Activated CD4-positive, CD25-positive, alpha-beta regulatory T cell treated with anti-CD3 and anti-CD28 coated beads, Interleukin-2, amount 50 U/mL, for 72 hours (primary cell): ENCODE data around the gene OR51B6.
"Not testable (repeated sequence)": the region's sequence is repeated elsewhere in the genome, so short reads cannot be mapped to it uniquely, and the experiment has no call there.

ENCODE experiments used
- DNase-seq: peaks from one replicate; pipeline ENCODE4 v3.0.0; 2021

Gene OR51B6, protein sequence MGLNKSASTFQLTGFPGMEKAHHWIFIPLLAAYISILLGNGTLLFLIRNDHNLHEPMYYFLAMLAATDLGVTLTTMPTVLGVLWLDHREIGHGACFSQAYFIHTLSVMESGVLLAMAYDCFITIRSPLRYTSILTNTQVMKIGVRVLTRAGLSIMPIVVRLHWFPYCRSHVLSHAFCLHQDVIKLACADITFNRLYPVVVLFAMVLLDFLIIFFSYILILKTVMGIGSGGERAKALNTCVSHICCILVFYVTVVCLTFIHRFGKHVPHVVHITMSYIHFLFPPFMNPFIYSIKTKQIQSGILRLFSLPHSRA

DNA sequence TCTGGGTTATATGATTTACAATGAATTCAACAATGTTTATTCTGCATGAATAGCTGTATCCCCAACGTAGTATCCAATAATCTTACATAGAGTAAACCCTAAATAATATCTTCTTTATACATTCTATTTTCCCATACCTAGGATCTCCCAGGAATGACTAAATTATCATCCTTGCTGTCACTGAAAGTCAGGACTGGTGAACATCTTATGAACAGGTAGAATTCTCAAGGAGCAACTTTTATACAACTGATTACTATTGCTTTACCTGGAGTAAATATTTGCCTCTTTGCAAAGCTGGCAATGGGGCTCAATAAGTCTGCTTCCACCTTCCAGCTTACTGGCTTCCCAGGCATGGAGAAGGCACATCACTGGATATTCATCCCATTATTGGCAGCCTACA lies at the start of gene OR51B6:
TSS of gene OR51B6 (plus strand) at position 301 of the 400 bp plus-strand sequence. CDS start at position 301, 0 bp downstream.
- no peak for DNase-seq

DNA sequence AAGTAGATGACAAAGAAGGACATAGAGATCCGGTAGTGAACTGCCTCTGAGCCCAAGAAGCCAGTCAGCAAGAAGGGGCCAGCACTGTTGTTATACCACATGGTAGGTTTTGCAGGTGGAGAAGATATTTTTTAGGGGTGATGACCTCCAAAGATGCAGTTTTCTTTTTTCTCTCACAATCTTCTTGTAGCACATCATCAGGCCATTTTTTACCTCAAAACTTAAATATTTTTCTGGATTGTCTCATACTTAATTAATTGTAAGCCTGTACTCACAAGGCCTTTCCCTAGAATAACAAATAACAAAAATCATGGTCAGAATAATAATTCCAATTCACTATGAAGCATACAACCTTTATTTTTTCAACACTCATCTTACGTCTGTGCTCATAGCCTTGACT lies 49.5 kb upstream of the OR51B6 start, which contains the start of gene OR51B4:
TSS of gene OR51B4 (minus strand) at position 101 of the 400 bp plus-strand sequence. CDS start at position 101, 0 bp downstream.
- no peak for DNase-seq

DNA sequence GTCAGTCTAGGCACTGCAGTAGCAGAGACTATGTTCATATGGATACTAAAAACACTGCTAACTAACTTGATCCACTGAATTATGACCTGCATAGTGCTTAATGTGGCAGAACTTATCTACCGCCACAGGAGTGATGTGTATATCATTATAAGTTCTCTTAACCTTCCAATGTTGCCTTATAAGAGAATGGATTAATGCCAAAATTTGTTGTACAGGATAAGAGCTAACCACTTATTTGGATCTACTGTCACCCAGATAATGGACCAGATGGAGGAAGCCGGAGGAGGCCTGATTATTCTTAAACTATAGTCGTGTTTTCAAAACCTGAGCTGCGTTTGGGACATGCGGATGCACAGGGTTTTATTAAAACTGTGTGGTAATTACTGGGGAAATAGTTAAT lies 47.7 kb upstream of the OR51B6 start:
- no peak for DNase-seq

DNA sequence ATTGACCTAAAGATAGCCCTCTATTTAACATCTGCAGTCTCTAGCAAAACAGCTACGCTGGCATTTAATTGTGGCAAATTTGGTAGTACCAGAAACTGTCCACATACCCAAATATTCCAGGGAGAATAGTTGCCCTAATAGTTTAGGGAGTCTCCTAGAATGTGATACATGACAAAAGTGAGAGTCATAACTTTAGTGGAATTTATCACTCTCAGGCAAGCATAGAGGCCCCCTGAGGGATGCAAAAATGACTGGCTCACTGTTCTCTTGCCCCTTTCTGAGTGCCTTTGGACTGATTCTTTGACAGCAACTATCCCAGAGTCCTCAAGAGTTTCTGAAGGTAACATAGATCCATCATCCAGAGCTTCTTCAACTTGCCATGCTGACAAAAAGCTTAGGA lies 47.3 kb upstream of the OR51B6 start:
- no peak for DNase-seq

DNA sequence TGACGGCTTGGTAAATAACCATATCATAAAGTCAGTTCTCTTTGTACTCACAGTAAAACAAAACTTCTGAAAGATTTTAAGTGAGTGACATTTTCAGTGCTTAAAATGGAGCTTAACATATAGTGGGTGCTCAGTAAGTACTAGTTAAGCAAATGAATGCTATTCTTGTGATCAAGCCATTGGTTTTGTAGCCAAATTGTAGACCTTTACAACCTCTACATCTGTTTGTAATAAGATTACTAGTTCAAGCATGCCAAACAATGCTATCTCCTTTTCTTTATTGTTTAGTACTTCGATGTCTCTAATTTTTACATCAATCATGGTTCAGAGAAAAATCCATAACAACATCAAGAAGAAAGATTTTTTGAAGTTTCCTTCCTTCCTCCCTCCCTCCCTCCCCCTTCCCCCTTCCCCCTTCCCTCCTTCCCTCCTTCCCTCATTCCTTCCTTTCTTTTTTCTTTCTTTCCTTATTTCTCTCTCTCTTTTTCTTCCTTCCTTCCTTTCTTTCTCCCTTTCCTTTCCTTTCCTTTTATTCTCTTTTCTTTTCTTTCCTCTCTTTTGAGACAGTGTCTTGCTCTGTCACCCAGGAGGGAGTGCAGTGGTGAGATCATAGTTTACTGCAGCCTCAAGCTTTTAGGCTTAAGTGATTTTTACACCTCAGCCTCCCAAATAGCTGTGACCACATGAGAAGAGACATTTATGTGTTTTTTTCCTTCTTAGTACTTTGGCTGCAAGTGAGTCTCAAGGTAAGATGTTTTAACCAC lies 43.9 kb upstream of the OR51B6 start:
- no peak for DNase-seq

DNA sequence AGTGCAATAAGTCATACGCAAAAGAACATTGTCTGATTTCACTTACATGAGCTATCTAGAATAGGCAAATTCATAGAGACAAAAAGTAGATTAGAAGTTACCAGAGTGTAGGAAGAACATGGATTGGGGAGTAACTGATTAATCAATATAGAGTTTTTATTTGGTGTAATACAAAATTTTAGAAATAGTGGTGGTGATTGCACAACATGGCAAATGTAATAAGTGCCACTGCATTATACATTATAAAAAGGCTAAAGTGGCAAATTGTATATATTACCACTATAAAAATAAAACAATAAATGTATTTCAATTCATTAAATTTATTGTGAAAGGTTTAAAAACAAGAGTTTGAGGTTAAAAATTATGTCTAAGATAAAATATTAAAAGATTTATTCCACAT lies 40.9 kb upstream of the OR51B6 start:
- DNase-seq, result no peak

DNA sequence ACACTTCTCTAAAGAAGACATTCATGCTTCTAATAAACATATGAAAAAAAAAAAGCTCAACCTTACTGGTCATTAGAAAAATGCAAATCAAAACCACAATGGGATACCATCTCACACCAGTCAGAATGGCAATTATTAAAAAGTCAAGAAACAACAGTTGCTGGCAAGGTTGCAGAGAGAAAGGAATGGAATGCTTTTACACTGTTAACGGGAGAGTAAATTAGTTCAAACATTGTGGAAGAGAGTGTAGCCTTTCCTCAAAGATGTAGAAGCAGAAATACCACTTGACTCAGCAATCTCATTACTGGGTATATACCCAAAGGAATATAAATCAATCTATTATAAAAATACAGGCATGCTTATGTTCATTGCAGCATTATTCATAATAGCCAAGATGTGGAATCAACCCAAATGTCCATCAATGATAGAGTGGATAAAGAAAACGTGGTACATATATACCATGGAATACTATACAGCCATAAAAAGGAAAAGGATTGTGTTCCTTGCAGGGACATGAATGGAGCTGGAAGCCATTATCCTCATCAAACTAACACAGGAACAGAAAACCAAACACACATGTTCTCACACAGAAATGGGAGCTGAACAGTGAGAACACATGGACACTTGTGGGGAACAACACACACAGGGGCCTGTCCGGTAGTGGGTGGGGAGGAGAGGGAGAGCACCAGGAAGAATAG lies 37.8 kb upstream of the OR51B6 start:
- not testable (repeated sequence) for DNase-seq

DNA sequence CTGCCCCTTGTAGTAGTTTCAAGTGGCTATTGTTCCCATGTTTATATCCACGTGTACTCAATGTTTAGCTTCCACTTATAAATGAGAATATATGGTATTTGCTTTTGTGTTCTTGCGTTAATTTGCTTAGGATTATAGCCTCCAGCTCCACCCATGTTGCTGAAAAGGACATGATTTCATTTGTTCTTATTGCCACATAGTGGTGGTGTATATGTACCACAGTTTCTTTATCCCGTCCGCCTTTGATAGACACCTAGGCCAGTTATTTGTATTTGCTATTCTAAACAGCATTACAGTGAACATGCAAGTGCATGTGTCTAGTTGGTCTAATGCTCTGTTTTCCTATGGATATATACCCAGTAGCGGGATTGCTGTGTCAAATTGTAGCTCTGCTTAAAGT lies 34.0 kb upstream of the OR51B6 start:
- DNase-seq, result no peak

DNA sequence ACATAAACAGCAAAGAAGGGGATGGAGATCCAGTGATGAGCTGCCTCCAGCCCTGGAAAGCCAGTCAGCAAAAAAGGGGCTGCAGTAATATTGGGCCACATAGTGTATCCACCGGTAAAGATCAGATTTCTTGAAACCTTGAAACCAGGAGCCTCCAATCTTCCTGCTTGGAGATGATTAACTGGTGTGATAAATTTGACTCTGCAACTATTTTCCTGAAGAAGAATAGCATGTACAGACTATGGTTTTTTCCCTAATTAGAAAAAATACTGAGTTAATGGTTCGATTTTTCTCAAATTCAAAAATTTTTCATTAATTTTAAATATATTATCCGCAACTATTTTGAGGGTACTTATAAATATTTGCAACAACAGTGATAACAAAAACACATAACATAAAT lies 27.1 kb upstream of the OR51B6 start, which contains the start of gene OR51B2:
TSS of gene OR51B2 (minus strand) at position 101 of the 400 bp plus-strand sequence. CDS start at position 101, 0 bp downstream.
- no peak for DNase-seq

DNA sequence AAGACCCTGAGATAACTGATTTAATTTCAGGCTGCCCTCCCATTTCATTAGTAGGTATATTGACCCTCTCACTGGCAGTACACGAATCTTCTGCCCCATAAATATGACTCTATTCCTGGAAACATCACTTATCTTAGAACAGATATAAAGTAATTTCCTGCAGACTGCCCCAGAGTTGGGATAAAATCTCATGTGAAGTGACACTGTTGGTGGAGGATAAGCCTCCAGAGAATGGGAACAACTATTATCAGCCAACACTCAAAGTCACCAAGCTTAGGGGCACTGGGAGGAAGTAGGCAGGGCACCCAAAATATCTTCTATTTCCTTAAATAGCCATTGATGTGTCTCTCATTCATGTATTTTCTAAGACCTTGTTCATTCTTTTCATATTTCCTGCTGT lies 16.1 kb upstream of the OR51B6 start:
- no peak for DNase-seq

DNA sequence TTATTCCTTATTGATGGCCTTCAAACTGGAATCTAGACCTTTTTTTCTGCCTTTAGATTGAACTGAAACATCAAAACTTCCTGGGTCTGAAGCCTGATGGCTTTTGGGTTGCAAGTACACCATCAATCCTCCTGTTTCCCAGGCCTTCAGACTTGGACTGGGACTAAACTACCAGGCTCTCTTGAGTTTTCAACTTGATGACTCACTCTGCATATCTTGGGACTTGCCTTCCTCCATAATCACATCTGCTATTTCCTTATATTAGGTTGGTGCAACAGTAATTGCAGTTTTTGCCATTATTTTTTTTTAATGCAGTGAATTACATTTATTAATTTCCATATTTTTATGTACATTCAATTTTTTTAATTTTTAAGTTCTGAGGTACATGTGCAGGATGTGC lies 15.0 kb upstream of the OR51B6 start:
- no peak for DNase-seq

DNA sequence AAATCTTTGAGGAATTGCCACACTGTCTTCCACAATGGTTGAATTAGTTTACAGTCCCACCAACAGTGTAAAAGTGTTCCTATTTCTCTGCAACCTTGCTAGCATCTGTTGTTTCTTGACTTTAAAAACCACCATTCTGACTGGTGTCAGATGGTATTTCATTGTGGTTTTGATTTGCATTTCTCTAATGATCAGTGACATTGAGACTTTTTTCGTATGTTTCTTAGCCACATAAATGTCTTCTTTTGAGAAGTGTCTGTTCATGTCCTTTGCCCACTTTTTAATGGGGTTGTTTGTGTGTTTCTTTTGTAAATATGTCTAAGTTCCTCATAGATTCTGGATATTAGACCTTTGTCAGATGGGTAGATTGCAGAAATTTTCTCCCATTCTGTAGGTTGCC lies 14.1 kb upstream of the OR51B6 start:
- not testable (repeated sequence) for DNase-seq

DNA sequence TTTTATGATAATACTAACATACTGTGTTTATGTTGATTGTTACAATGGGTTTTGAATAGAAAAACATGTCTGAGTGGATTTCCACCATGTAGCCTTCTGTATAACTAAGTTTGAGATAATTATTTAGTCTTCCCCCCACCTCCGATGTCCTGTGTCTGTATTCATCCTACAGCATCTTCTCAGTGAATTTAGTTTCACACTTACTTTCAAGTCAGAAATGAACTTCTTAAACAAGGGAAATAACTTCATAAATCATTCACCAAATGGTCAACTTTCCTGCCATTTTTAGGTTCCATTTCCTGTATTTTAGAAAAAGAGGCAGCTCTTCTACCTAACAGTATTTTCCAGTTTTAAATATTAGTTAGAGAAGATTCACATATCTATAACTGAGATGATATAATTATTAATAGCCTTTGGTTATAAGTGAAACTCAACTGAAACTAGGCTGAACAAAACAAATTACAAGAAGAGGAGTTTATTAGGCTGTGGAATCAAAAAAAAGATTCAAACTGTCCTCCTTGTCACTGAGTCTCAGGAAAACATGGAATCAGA lies 11.5 kb upstream of the OR51B6 start:
- DNase-seq, result no peak

DNA sequence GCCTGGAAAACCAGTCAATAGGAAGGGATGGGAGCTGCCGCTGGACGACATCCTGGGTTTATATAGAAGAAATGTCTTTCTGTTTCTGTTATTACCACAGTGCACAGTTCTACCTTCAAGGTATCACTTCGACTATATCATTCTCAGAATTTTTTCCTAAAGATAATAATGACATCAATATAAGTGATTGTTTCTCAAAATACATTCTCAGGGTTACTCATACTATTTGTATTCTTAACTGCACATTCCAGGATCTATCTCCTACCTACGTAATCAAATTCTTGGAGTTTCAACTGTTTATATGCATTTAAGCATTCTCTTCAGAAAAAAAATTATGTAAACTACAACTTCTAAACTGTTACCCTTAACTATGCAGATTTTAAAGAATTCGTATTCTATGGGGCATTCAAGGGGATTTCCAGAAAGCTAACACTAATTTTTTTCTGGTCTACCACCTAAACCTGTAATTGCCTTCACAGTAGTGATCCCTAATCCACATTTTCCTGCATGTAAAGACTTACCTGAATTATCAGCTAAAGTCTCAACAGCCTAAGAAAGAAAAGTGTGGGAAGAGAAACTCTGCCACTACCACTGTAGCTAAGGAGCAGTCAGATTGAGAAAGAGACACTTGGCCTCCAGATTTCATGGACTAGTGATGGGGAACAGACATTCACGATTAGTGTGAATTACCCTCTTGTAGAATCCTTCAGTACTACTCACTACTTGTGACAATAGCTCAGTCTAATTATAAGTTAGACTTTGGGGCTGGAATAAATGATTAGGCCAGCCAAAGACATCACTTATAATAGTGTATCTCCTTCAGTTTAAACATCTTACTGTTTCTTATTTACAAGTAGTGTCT lies 7.6 kb upstream of the OR51B6 start, which contains the start of gene OR51B5:
TSS of gene OR51B5 (minus strand) at position 51 of the 862 bp plus-strand sequence. CDS start at position 51, 0 bp downstream.
- DNase-seq, result no peak

DNA sequence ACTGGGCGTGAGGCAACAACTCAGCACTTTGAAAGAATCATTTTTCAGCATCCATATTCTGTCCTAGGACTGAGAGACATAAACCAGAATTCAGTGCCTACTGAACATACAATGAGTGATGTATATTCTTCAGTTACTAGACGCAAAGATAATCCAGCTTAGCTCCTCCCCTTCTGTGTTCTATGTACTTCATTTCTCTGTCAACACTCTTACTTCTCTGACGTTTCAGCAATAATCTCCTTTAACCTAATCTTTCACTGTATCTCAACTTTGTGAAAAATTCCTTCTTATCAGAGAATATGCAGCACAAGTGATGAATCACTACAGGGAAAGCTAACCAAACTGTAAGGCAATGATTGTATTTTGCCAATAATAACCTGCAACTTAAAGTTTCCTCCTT lies 5.5 kb upstream of the OR51B6 start:
- no peak for DNase-seq

DNA sequence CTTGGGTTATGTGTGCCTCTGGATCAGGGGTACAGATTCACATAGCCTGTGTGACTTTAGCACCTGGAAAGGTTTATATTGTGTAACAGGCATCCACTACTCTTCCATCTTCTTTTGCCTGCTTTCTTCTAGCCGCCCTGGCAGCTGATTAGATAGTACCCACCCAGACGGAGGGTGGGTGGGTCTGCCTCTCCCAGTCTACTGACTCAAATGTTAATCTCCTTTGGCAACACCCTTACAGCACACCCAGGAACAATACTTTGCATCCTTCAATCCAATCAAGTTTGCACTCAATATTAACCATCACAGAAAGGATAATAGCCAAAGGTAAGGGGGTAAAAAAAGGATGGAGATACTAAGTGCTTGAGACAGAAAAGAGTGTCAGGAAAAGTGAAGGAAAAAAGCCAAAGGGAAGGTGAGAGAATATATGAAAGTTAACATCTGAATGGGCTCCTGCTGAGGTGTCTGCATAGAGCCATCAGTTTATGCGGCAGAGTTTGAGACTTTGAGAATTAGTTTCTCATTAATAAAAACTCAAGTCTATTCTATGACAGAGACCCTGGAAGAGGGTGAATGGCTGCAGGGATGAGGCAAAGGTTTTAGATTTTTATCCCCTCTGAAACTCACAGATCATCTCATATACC lies 2.6 kb upstream of the OR51B6 start:
- DNase-seq, result no peak

DNA sequence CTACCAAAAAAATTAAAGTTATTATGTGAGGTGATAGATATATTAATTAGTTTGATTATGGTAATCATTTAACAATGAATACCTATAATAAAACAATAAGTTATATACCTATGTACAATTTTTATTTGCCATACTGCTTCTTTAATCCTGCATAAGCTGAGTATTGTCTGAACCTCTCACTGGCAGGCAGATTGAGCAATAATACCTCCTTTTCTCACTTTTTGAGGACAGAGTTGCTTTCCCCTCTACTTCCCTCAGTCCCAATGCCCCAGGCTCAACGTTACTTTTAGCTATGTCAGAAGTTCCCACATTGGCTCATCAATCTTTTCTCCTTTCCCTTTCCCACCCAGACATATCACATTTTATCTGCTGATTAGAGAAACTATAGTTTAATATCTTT lies 1.8 kb upstream of the OR51B6 start:
- no peak for DNase-seq

DNA sequence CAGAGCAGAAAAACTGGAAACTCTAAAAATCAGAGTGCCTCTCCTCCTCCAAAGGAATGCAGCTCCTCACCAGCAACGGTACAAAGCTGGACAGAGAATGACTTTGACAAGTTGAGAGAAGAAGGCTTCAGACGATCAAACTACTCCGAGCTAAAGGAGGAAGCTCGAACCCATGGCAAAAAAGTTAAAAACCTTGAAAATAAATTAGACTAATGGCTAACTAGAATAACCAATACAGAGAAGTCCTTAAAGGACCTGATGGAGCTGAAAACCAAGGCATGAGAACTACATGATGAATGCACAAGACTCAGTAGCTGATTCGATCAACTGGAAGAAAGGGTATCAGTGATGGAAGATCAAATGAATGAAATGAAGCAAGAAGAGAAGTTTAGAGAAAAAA lies 4.7 kb downstream of the OR51B6 start:
- DNase-seq, result not testable (repeated sequence)

DNA sequence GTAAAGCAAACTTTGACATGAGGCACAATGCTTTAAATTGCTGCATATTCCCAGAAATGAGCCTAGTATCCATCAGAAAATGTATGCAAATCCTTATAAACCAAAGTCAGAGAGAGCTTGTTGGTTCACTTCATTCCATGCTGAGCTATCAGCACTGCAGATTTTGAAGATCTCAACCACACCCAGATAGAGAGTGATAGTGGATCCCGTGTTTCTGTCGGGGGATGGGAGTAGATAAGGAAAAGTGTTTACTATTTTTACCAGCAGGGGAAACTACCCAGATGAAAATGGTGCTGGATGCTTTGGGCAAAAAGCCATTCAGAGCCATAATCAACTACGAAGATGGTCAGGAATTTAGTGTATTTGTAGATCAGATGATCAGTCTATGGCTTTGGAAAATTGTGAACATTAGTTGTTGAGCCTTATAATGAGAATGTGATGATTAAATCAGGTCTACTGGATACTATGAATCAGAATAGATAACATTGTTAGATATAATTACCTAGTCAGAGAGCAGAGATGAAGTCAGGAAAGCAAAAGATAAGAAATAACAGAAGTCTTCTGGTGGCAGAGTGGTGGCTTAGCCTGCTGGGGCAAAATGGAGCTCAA lies 10.8 kb downstream of the OR51B6 start:
- no peak for DNase-seq

DNA sequence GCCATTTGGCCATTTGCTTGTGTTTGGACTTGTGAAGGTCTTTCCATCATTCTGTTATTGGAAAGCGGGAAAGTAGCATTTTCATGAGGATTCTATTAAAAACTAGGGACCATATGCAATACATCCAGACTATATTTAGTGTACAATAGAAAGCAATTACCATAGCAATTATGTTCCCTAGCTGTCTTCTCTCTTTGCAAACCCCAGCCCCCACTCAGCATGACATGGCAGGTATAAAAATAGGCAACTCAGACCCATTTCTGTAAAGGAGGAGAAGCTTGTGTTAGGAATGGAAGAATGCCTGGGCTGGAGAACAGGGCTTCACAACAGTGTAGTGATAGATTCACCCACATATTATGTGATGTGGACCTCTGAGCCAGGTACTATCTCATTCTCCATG lies 12.4 kb downstream of the OR51B6 start:
- DNase-seq, result no peak

DNA sequence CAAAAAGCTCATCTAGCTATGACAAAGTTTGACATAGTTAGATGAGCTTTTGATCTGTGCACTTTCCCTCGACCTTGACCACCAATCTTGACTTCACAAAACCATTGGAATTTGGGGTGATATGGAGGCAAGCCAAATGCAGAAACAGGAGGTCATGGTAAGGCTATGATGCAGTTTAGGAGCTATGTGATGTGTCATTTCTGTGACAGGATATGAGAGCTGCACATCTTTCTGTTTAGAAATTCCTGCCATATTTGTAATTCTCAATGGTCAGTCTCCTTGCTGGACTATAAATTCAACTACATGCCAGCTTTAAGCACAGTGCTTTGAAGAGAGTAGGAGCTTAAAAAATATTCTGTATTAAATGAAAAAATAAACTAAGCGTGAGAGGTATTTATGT lies 12.9 kb downstream of the OR51B6 start:
- DNase-seq, result no peak
